HepG2 (cell line): ENCODE measurements around the gene PRM3. TPM values are rescaled to one million over a fixed set of nuclear protein-coding genes. Genes with fewer than 3 reads are reported as not detected.

Source experiments
- ARNT2 ChIP-seq: sonication (generic); formaldehyde crosslinking; IDR thresholded peaks from 2 replicates; pipeline ENCODE4 v1.8.0; 2022; ENCODE audit warnings: mild to moderate bottlenecking, low read depth, missing genetic modification reagents, moderate library complexity
- CAMTA2 ChIP-seq: sonication (generic); formaldehyde crosslinking; IDR thresholded peaks from 2 replicates; pipeline ENCODE4 v1.4.0; 2020; ENCODE audit warnings: mild to moderate bottlenecking, missing genetic modification reagents, borderline replicate concordance
- PHF5A ChIP-seq: IDR thresholded peaks from one replicate; pipeline ENCODE4 v1.6.1; 2018; ENCODE audit warnings: low read depth, missing genetic modification reagents; ENCODE audit not compliant: unreplicated experiment
- RCOR2 ChIP-seq: IDR thresholded peaks from 2 replicates; pipeline ENCODE4 v1.6.1; 2016; ENCODE audit warnings: missing biosample characterization, missing genetic modification reagents
- SAFB2 ChIP-seq: sonication (generic); formaldehyde crosslinking; IDR thresholded peaks from 2 replicates; pipeline ENCODE4 v1.5.1; 2020; ENCODE audit warnings: missing genetic modification reagents, low read depth, mild to moderate bottlenecking, borderline replicate concordance
- THAP9 ChIP-seq: sonication (generic); formaldehyde crosslinking; IDR thresholded peaks from 2 replicates; pipeline ENCODE4; 2020; ENCODE audit warnings: missing genetic modification reagents, mild to moderate bottlenecking, borderline replicate concordance
- ZFP91 ChIP-seq: sonication (generic); formaldehyde crosslinking; IDR thresholded peaks from 2 replicates; pipeline ENCODE4 v1.9.0; 2022; ENCODE audit warnings: missing genetic modification reagents, mild to moderate bottlenecking, borderline replicate concordance
- ZNF142 ChIP-seq: sonication (generic); formaldehyde crosslinking; IDR thresholded peaks from 2 replicates; pipeline ENCODE4 v1.4.0; 2020; ENCODE audit warnings: missing genetic modification reagents
- ZNF496 ChIP-seq: sonication (generic); formaldehyde crosslinking; IDR thresholded peaks from 2 replicates; pipeline ENCODE4 v1.8.1; 2023; ENCODE audit warnings: mild to moderate bottlenecking, moderate library complexity, missing genetic modification reagents; ENCODE audit not compliant: insufficient replicate concordance
- polyA plus RNA-seq, 8 experiments: library from polyadenylated mRNA; depleted of rRNA in 3 of 8; stranded (reverse) in 7 of 8; unstranded in 1 of 8; fragments of >200 nt; fragmentation: Illumina TruSeq in 4 of 8; extraction: Trizol in 4 of 8; gene quantifications; 2 replicates each; pipeline versions ENCODE4 v1.2.1 to v1.2.3, GENCODE V29; 2011 to 2016; ENCODE audit warnings: low read depth in 4 of 8, missing spikeins in 1 of 8, mixed read lengths in 1 of 8; ENCODE audit not compliant: insufficient read depth in 1 of 8
- total RNA-seq, 5 experiments: library from RNA; depleted of rRNA; stranded (reverse); fragments of >200 nt; fragmentation: Illumina TruSeq; extraction: Trizol; gene quantifications; 2 replicates each; pipeline ENCODE4 v1.2.3, GENCODE V29; 2016; ENCODE audit warnings: low read depth in 1 of 5
- TF ChIP-seq, protein P1 (sequence below), 2 experiments: sonication (generic) in 1 of 2; formaldehyde crosslinking in 1 of 2; IDR thresholded peaks; 2 replicates each; pipeline versions ENCODE4 v1.4.0 to v1.6.1; 2018 to 2020; ENCODE audit warnings: missing genetic modification reagents in 2 of 2, borderline replicate concordance in 1 of 2, low read depth in 1 of 2, mild to moderate bottlenecking in 1 of 2, missing biosample characterization in 1 of 2

The PRM3 gene
- total and polyA plus RNA-seq, 2 of the 13 experiments (the other 11 are each of a cell fraction or from before 2014, with no cell fraction given), result not detected

- TF ChIP-seq ZNF142 (CRISPR knock-in tag) (no peak), ARNT2 (CRISPR knock-in tag) (no peak), ZNF496 (no peak), PHF5A (CRISPR knock-in tag) (no peak), RCOR2 (CRISPR knock-in tag) (peak; percentile 36; the same call in 1 of the 2 replicates), ZFP91 (0 out of 2 replicates have a peak, but pooled peaks have one; percentile 8), SAFB2 (CRISPR knock-in tag) (no peak), CAMTA2 (peak; percentile 51; the same call in 1 of the 2 replicates), THAP9 (CRISPR knock-in tag) (no peak)
- TF ChIP-seq, protein P1, sequence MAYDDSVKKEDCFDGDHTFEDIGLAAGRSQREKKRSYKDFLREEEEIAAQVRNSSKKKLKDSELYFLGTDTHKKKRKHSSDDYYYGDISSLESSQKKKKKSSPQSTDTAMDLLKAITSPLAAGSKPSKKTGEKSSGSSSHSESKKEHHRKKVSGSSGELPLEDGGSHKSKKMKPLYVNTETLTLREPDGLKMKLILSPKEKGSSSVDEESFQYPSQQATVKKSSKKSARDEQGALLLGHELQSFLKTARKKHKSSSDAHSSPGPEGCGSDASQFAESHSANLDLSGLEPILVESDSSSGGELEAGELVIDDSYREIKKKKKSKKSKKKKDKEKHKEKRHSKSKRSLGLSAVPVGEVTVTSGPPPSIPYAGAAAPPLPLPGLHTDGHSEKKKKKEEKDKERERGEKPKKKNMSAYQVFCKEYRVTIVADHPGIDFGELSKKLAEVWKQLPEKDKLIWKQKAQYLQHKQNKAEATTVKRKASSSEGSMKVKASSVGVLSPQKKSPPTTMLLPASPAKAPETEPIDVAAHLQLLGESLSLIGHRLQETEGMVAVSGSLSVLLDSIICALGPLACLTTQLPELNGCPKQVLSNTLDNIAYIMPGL (CRISPR knock-in tag; IDR thresholded peaks at IDR 0.05; ENCODE audit: borderline replicate concordance in 1 of 2, low read depth in 1 of 2), result peak in 1 of 2 experiments; percentile 24; a peak in 2 of 4 replicates
Measured at GRCh38 chr16:11259655-11260595, 13.5 kb downstream of the PRM3 start (continued).
